PC-3 (cell line): ENCODE results near the gene STK11IP. TPM values are rescaled to one million over a fixed set of nuclear protein-coding genes. Genes with fewer than 3 reads are reported as not detected.

ENCODE experiments used
- ATAC-seq: fragments of 200-7000 bp; cut with Tn5 transposase; 2 replicates; pipeline ENCODE4 v1.9.1; 2020; ENCODE audit warnings: mild to moderate bottlenecking, moderate library complexity
- BruUV-seq: library from RNA; stranded (reverse); fragments of 400-500 nt; replicated peaks from 2 replicates; lab custom pipeline; 2021; lab: Mats Ljungman, UMichigan
- CTCF ChIA-PET: fragments of 300-600 bp; sonication (Branson Sonifier 250); formaldehyde crosslinking; loops from one replicate; lab custom pipeline; 2022; ENCODE audit warnings: antibody characterized with exemption; lab: Charles Lee
- POLR2A ChIA-PET: fragments of 300-600 bp; sonication (Branson Sonifier 250); formaldehyde crosslinking; loops from one replicate; lab custom pipeline; 2022; ENCODE audit warnings: antibody characterized with exemption; ENCODE audit not compliant: unreplicated experiment; lab: Charles Lee
- DNase-seq: peaks from one replicate; pipeline ENCODE4 v3.0.0-alpha.2; 2015
- H2AFZ ChIP-seq: fragments of 300-600 bp; sonication (generic); 2 replicates; pipeline ENCODE4 v1.6.0; 2016; ENCODE audit warnings: antibody characterized with exemption, low read length
- H3F3A ChIP-seq: fragments of 300-600 bp; sonication (generic); one replicate; pipeline ENCODE4 v1.6.0; 2017; ENCODE audit warnings: antibody characterized with exemption, low read length, control low read depth, mild to moderate bottlenecking; ENCODE audit not compliant: unreplicated experiment
- H3K27ac ChIP-seq: fragments of 300-600 bp; sonication (generic); 2 replicates; pipeline ENCODE4 v1.5.1; 2016; ENCODE audit warnings: mild to moderate bottlenecking, low read length
- H3K27me3 ChIP-seq: fragments of 300-600 bp; sonication (generic); 2 replicates; pipeline ENCODE4 v1.6.1; 2016; ENCODE audit warnings: low read length, mixed read lengths
- H3K36me3 ChIP-seq: fragments of 300-600 bp; sonication (generic); 2 replicates; pipeline ENCODE4 v1.6.1; 2016; ENCODE audit warnings: low read depth, mixed run types, low read length, mixed read lengths
- H3K4me1 ChIP-seq: fragments of 300-600 bp; sonication (generic); 2 replicates; pipeline ENCODE4 v1.5.1; 2016; ENCODE audit warnings: low read length; ENCODE audit not compliant: insufficient read depth
- H3K4me2 ChIP-seq: fragments of 300-600 bp; sonication (generic); 2 replicates; pipeline ENCODE4 v1.6.0; 2016; ENCODE audit warnings: low read length
- H3K4me3 ChIP-seq: fragments of 300-600 bp; sonication (generic); 2 replicates; pipeline ENCODE4 v1.5.1; 2016; ENCODE audit warnings: mild to moderate bottlenecking, low read length, mixed read lengths
- H3K79me2 ChIP-seq: fragments of 300-600 bp; sonication (generic); 2 replicates; pipeline ENCODE4 v1.6.1; 2017; ENCODE audit warnings: low read length, mixed read lengths
- H3K9ac ChIP-seq: fragments of 300-600 bp; sonication (generic); 2 replicates; pipeline ENCODE4 v1.6.0; 2016; ENCODE audit warnings: mild to moderate bottlenecking, low read length
- H3K9me2 ChIP-seq: fragments of 300-600 bp; sonication (generic); replicated peaks from 2 replicates; pipeline ENCODE4 v1.6.1; 2016; ENCODE audit warnings: mixed run types, low read length, mixed read lengths
- H3K9me3 ChIP-seq: fragments of 300-600 bp; sonication (generic); 2 replicates; pipeline ENCODE4 v1.6.1; 2016; ENCODE audit warnings: low read length, mixed read lengths
- H4K20me1 ChIP-seq: fragments of 300-600 bp; sonication (generic); 2 replicates; pipeline ENCODE4 v1.6.1; 2016; ENCODE audit warnings: low read length, mixed read lengths
- CTCF ChIP-seq: fragments of 300-600 bp; sonication (generic); conservative IDR thresholded peaks from 2 replicates; pipeline ENCODE4 v1.5.1; 2017; ENCODE audit warnings: antibody characterized with exemption, low read depth, mild to moderate bottlenecking, low read length
- EZH2 ChIP-seq: fragments of 300-600 bp; sonication (generic); IDR thresholded peaks from one replicate; pipeline ENCODE4 v1.6.1; 2017; ENCODE audit warnings: antibody characterized with exemption, mild to moderate bottlenecking, low read length; ENCODE audit not compliant: unreplicated experiment
- EZH2phosphoT487 ChIP-seq: fragments of 300-600 bp; sonication (generic); IDR thresholded peaks from 2 replicates; pipeline ENCODE4 v1.6.1; 2018; ENCODE audit warnings: mild to moderate bottlenecking, antibody characterized with exemption, low read length, borderline replicate concordance
- intact Hi-C: fragments of 100-400 bp; cut with micrococcal nuclease; formaldehyde crosslinking; loops from 2 replicates; pipeline ENCODE4 v1.9.0; 2023
- total RNA-seq: library from RNA; depleted of rRNA; stranded (reverse); fragments of >200 nt; gene quantifications from 2 replicates; pipeline ENCODE4 v1.2.3, GENCODE V29; 2014

Gene STK11IP
- total RNA-seq, 1 experiment from 2014 or later, result 17.7 TPM

GRCh38 chr2:219613461-219614070 is 15.9 kb downstream of the STK11IP start:
- Histone ChIP-seq H4K20me1 (no peaks in the 10 kb centered on the region), H3K79me2 (no peaks in the 10 kb centered on the region), H3K9ac (no peak overlapping the region), H3K4me3 (no peak overlapping the region), H3K9me3 (no peaks in the 10 kb centered on the region), H3K4me1 (no peaks in the 10 kb centered on the region), H3K27me3 (no peaks in the 10 kb centered on the region), H2AFZ (no peak overlapping the region), H3K9me2 (no peaks in the 10 kb centered on the region), H3K36me3 (0 out of 2 replicates have a peak, but pooled peaks cover 2% of the 10 kb centered on the region), H3K4me2 (no peak overlapping the region), H3F3A (no peaks in the 10 kb centered on the region), H3K27ac (no peak overlapping the region)
- no peak for ATAC-seq
- TF ChIP-seq EZH2phosphoT487 (no peak), CTCF (no peak), EZH2 (no peak)
- no TSS peak for BruUV-seq
- POLR2A ChIA-PET, result no interaction called here
- intact Hi-C loops, result no loop called here
- no peak for DNase-seq
- CTCF ChIA-PET, result no interaction called here

GRCh38 chr2:219614076-219614860 is 16.6 kb downstream of the STK11IP start:
- H3K9ac ChIP-seq, result no peak overlapping the region
- H3K4me3 ChIP-seq, result no peak overlapping the region
- no TSS peak for BruUV-seq
- DNase-seq, result no peak
- no peaks in the 10 kb centered on the region for H3K79me2 ChIP-seq
- no peak overlapping the region for H3K27ac ChIP-seq
- H3K4me1 ChIP-seq, result no peaks in the 10 kb centered on the region
- no peaks in the 10 kb centered on the region for H4K20me1 ChIP-seq
- ChIA-PET CTCF (no interaction called here), POLR2A (no interaction called here)
- TF ChIP-seq EZH2, result no peak
- TF ChIP-seq CTCF, result no peak
- TF ChIP-seq EZH2phosphoT487, result no peak
- H3K36me3 ChIP-seq, result 0 out of 2 replicates have a peak, but pooled peaks cover 2% of the 10 kb centered on the region
- intact Hi-C loops, result no loop called here
- no peaks in the 10 kb centered on the region for H3K27me3 ChIP-seq
- no peaks in the 10 kb centered on the region for H3K9me3 ChIP-seq
- H3K9me2 ChIP-seq, result no peaks in the 10 kb centered on the region
- no peak overlapping the region for H3K4me2 ChIP-seq
- ATAC-seq, result no peak
- no peak overlapping the region for H2AFZ ChIP-seq
- H3F3A ChIP-seq, result no peaks in the 10 kb centered on the region

- H3K9ac ChIP-seq, result no peak overlapping the region
- 0 out of 2 replicates have a peak, but pooled peaks cover 2% of the 10 kb centered on the region for H3K36me3 ChIP-seq
- H3F3A ChIP-seq, result no peaks in the 10 kb centered on the region
- ChIA-PET POLR2A (no interaction called here), CTCF (no interaction called here)
- no peaks in the 10 kb centered on the region for H3K4me1 ChIP-seq
- no peak for TF ChIP-seq EZH2
- no peak for TF ChIP-seq CTCF
- no peak for TF ChIP-seq EZH2phosphoT487
- DNase-seq, result no peak
- no peak for ATAC-seq
- intact Hi-C loops, result no loop called here
- no peaks in the 10 kb centered on the region for H3K9me2 ChIP-seq
- no peak overlapping the region for H2AFZ ChIP-seq
- BruUV-seq, result no TSS peak
- H3K27ac ChIP-seq, result no peak overlapping the region
- no peak overlapping the region for H3K4me2 ChIP-seq
- H4K20me1 ChIP-seq, result no peaks in the 10 kb centered on the region
- no peaks in the 10 kb centered on the region for H3K79me2 ChIP-seq
- H3K9me3 ChIP-seq, result no peaks in the 10 kb centered on the region
- H3K4me3 ChIP-seq, result no peak overlapping the region
- H3K27me3 ChIP-seq, result no peaks in the 10 kb centered on the region
Measured at GRCh38 chr2:219615036-219615435, 17.4 kb downstream of the STK11IP start.
